T-helper 1 cell treated with Interleukin-12 subunit alpha and Interleukin-12 subunit beta and Interleukin-4 antibody, amounts not matched to agents 30 ng/mL and 1 ng/mL, for 36 hours (primary cell): ENCODE results near the gene CPT1A. TPM values are rescaled to one million over a fixed set of nuclear protein-coding genes. Genes with fewer than 3 reads are reported as not detected.

Experiments used
- intact Hi-C: fragments of 100-400 bp; cut with micrococcal nuclease; formaldehyde crosslinking; loops from one replicate; pipeline ENCODE4 v1.15.1; 2024
- total RNA-seq: library from RNA; stranded (reverse); gene quantifications from 2 replicates; pipeline ENCODE4 v1.2.3, GENCODE V29; 2022

CPT1A gene
- total RNA-seq, 1 donor from 2014 or later, result 28.3 TPM

- intact Hi-C loops, result no loop called here
Observed at GRCh38 chr11:68804786-68805185, 36.9 kb downstream of the CPT1A start.

- intact Hi-C loops, result no loop called here
Observed at GRCh38 chr11:68803766-68804165, 38.0 kb downstream of the CPT1A start.

GRCh38 chr11:68798221-68798813 is 43.4 kb downstream of the CPT1A start:
- intact Hi-C loops, result loop anchor here (1.0 kb wide), 1 partner anchor 166 kb away; no protein-coding TSS in a partner anchor

- intact Hi-C loops, result no loop called here
Observed at GRCh38 chr11:68796801-68797200, 44.9 kb downstream of the CPT1A start.

- intact Hi-C loops, result no loop called here
Observed at GRCh38 chr11:68792400-68792966, 49.2 kb downstream of the CPT1A start.

- intact Hi-C loops, result no loop called here
Observed at GRCh38 chr11:68784653-68785052, 57.1 kb downstream of the CPT1A start.

GRCh38 chr11:68783216-68783821 is 58.4 kb downstream of the CPT1A start:
- intact Hi-C loops, result no loop called here

GRCh38 chr11:68782711-68783110 is 59.0 kb downstream of the CPT1A start:
- intact Hi-C loops, result no loop called here

GRCh38 chr11:68780829-68781228 is 60.9 kb downstream of the CPT1A start:
- intact Hi-C loops, result no loop called here

- intact Hi-C loops, result no loop called here
Observed at GRCh38 chr11:68778205-68778604, 63.5 kb downstream of the CPT1A start.

- intact Hi-C loops, result no loop called here
Observed at GRCh38 chr11:68776442-68777235, 65.1 kb downstream of the CPT1A start.

- intact Hi-C loops, result no loop called here
Observed at GRCh38 chr11:68775951-68776388, 65.7 kb downstream of the CPT1A start.

GRCh38 chr11:68774194-68774585 is 67.5 kb downstream of the CPT1A start:
- intact Hi-C loops, result no loop called here

- intact Hi-C loops, result no loop called here
Observed at GRCh38 chr11:68773521-68774193, 68.1 kb downstream of the CPT1A start.

GRCh38 chr11:68772936-68773335 is 68.8 kb downstream of the CPT1A start:
- intact Hi-C loops, result no loop called here

GRCh38 chr11:68770781-68771180 is 70.9 kb downstream of the CPT1A start:
- intact Hi-C loops, result no loop called here

GRCh38 chr11:68767672-68768071 is 74.0 kb downstream of the CPT1A start:
- intact Hi-C loops, result no loop called here

- intact Hi-C loops, result no loop called here
Observed at GRCh38 chr11:68766786-68767185, 74.9 kb downstream of the CPT1A start.

- intact Hi-C loops, result no loop called here
Observed at GRCh38 chr11:68764746-68765145, 77.0 kb downstream of the CPT1A start.

- intact Hi-C loops, result no loop called here
Observed at GRCh38 chr11:68763926-68764657, 77.6 kb downstream of the CPT1A start.

- intact Hi-C loops, result no loop called here
Observed at GRCh38 chr11:68763181-68763721, 78.5 kb downstream of the CPT1A start.
